NCI-H1105 treated with DMSO at 0.1 percent for 48 hours (cell line): Measurements from ENCODE around the gene CXXC5.

Experiments used
- DNase-seq: peaks from one replicate; lab custom pipeline; 2025; lab: John Stamatoyannopoulos, UW

The CXXC5 gene

DNA sequence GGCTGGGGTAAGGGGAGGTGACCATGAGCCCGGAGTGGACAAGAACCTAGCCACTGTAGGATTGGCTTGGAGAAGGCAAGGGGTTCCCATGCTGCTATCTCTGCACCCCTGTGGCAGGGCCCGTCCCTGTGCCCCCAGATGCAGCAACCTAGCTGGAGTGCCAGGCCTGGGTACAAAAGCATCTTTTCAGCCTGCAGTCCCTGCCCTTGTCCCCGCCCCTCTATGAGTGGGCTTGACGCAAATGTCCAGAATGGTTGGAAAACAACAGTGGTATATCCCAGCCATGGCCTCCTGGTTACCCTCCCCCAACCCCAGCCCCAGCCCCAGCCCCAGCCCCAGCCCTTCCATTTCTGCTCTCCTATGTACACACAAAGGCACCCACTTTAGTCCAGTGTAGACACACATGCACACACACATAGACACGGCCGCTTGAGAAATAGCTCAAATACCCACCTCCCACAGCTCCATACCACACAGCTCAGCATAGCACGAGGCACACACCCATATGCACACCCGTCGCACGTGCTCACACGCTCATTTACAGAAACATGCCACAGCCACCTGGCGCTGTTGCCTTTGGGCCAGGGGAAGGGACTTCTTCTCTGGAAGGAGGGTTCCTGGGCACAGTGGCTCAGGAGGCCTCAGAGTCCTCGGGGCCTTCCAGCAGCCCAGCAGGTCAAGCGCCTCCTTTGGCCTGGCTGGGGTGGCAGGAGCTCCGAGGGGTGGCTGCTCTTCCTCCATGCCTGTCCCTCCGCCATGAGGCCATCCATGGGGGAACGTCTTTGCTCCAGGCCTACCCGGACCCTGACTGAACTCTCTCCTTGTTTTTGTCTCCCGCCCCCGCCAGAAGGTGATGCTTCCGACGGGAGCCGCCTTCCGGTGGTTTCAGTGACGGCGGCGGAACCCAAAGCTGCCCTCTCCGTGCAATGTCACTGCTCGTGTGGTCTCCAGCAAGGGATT lies 34.1 kb downstream of the CXXC5 start:
- DNase-seq: no peak

DNA sequence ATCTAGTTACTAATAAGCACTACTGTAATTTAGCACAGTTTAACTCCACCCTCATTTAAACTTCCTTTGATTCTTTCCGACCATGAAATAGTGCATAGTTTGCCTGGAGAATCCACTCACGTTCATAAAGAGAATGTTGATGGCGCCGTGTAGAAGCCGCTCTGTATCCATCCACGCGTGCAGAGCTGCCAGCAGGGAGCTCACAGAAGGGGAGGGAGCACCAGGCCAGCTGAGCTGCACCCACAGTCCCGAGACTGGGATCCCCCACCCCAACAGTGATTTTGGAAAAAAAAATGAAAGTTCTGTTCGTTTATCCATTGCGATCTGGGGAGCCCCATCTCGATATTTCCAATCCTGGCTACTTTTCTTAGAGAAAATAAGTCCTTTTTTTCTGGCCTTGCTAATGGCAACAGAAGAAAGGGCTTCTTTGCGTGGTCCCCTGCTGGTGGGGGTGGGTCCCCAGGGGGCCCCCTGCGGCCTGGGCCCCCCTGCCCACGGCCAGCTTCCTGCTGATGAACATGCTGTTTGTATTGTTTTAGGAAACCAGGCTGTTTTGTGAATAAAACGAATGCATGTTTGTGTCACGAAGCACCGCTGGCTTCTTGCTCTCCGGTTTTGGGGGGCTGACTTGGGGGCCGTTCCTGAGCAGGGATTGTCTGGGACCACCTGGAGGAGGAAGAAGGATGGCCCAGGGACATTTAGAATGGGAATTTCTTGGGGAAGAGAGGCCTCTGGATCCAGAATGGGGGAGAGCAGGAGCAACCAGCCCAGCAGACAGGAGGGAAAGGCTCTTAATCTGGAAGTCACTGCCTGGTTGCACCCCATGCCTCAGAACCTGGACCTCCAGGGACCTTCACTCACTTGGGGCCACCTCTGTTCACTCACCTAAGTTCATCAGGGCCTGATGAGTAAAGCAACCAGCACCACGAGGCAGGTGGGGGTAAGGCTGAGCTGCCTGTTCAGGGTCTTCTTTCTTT lies 35.4 kb downstream of the CXXC5 start:
- no peak for DNase-seq

DNA sequence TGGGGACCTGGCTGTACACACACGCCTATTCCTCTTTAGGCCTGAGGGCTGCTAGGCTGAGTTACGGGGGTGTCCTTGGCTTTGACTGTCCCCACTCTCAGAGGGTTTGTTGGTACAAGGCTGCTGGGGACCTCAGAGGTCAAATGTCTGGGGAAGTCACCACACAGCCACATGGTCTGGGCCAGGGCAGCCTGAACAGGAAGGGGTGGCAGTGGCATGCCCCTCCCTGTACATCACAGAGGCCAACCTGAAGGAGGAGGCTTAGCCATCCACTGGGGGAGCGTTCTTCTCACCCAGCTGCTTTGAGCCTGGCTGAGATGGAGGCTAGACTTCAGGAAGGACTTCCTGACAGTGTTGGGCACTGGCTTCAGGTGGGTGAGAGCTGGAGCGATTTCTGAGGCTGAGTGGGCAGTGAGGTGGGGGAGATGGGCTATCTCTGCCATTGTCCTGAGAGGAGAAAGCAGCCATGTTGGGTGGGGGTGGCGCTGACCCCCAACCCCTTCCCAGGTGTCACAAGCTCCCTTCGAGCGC lies 36.3 kb downstream of the CXXC5 start:
- DNase-seq: no peak

DNA sequence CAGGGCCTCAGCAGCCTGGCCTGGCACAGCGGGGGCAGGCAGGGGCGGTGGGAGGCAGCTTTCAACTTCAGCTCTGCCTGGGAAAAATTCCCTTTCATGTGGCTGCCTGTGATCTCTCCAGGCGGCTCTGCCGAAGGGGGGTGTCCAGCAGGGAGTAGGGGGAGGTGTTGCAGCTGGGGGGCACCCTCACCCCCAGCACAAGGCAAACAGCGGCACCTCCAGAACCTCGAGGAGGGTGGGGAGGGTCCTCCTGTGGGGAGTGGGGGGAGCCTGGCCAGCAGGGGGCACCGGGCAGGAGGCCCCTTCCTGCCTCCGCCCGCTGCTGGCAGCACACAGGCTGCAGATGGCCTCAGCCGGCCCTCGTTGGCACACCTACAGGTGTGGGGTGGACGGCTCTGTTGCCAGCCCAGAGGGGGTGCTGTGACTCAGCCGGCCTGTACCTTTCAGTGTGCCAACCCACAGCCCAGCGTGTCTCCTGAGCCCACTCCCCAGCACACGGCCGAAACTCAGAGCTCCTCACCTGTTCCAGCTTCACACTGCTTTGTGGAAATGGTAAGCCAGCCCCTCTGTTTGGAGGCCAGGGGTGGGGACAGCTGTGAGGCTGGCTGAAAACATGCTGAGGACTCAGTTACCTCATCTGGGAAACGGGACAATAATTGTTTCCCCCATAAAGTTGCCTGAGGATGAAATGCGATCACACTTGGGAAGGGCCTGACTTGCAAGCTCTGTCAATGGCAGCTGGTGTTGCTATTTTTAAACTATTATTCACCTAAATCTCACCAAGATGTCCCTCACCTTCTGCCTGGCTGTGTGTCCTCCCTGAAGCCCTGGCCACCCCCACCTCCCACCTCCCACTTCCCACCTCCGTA lies 37.0 kb downstream of the CXXC5 start:
- no peak for DNase-seq

DNA sequence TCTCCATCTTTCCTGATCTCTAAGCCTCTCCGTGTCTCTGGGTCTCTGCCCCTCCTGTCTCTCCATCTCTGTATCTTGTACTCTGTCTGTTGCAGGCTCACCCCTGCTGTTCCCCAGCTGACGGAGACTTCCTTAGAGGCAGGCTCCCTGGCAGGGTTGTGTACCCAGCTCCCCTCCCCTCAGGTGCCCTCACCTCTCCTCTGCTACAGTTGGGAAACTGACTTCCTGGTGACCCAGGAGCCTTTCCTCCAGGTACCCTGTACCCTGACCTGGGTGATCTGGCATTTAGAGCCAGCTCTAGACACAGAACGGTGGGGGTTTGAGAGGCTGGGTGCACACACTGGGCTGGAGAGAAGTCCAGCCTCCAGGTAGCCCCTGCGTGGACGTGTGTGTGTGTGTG lies 37.7 kb downstream of the CXXC5 start:
- no peak for DNase-seq

DNA sequence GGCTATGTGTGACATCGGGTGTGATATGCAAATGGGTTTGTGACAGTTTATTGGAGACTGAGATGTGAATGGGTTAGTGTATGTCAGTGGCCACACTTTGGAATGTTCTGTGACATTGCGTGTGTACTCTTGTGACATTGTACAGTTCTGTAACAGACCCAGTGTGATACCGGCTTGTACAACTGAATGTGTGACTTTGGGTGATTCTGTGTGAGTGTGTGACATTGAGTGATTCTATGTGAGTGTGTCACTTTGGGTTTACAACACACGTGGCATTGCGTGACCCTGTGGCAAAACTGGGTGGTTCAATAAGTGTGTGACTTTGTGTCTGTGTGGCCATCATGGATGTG lies 38.2 kb downstream of the CXXC5 start:
- no peak for DNase-seq

DNA sequence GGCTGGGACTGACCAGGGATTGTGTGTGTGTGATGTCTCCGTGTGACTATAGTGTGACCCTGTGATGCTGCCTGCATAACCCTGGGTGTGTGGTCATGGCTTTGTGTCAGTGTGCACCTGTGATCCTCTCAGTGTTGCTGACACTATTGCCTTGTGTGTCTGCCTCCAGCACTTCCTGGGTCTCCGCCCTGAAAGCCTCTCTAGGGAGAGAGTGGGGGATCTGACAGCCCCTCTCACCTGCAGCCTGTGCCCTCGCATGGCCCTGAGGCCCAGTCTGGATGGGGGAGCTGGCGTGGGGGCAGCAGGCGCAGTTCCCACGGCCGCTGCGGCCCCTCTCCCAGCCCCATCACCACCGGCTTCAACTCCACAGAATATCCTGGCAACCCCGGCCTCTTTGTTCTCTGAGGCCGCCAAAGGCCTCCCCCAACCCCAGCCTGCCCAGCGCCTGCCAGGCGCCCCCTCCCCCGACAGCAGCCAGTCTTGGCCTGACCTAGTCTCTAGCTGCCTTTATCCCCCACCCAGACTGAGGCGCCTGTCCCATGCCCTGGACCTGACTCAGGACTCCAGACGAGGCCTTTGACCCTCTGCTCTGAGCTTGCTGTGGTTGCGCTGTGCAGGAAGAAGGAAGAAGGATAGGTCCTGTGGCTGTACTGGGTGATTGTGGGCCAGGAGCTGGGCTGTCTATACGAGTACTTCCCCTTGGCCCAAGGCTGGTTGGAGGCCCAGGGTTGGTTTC lies 38.7 kb downstream of the CXXC5 start:
- no peak for DNase-seq

DNA sequence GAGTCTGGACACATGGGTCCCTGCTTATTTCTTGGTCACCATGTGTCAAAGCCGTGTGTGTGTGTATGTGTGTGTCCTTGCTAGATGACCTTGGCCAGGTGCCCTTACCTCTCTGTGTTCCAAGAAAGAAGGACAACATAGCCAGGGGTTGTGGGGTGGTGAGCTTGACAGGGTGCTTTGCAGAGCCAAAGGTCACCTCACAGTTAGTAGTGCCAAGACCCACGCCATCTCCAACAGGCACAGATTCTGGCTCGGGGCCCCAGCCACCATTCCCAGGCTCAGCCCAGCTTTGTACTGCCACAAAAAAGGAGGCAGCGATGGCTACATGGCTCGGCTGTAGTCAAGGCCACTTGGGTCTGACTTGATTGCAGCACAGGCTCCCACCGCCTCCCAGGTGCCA lies 39.5 kb downstream of the CXXC5 start:
- no peak for DNase-seq

DNA sequence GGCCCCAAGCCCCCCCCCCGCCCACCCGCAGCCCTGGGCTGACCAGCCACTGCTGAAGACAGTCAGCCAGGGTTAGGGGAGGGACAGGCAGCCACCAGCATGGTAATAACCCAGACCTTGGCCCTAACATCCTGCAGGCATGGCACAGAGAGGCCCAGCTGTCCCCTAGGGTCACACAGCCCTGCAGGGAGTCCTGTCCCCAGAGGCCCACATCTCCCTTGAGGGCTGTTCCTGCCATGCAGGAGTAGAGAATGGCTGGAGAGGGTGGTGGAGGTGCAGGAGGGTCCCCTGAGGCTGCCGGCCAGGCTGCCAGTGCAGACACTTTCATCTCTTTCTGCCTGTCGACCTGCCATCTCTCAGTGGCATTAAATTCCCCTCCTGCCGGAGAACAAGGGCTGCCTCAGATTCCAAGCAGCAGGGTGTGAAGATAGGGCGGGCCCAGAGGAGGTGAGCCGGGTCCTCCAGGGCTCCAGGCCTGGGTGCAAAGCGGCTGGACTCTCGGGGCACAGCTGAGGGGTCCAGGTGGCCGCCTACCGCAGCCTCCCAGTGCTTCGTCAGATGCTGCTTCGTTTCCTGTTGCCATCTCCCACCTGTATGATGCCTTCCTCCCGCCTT lies 40.0 kb downstream of the CXXC5 start:
- DNase-seq: no peak

DNA sequence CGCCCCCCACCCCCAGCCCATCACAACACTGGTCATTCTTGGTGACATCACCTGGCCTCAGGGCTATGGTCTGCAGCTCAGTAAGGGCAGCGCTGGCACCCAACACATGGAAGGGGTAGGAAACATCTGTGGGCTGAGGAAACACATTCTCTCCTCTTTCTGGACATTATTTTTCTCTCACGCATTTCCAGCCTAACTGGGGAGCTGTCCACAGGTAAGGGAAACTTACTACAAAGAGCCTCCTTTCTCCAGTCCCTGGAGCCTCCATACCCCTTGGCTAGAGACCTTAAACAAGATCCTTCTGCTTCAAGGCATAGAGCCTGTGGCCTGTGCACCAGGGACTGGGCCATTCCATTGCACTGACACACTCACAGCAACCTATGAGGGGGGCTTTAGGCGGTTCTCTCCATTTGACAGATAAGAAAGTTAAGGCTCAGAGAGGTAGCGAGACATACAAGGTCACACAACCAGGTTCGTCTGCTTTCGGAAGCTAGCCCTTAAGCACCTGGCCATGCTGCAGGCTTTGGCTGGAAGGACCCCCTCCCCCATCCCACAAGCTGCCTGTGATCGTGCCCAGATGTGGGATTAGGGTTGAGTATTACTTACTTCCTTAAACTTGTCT lies 40.7 kb downstream of the CXXC5 start:
- no peak for DNase-seq

DNA sequence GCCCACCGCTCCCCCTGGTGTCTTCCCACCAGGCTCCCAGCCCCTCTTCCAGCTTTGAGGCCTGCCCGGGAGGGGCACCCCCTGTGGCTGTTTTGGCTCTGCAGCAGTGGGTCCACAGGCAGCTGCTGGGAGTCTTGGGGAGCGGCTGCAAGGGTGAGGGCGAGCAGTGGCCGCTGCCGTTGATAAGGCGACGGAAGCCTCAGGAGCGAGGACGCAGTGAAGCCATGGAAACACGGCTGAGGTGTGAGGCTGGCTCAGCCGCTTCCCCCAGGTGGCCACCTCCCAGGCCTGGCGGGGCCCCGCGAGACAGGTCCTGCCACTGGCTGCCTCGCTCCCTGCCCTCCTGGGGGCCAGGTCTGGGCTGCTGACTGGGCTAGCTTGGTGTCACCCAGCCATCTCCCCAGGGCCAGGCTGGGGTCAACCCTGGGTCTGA lies 41.5 kb downstream of the CXXC5 start:
- DNase-seq: no peak

DNA sequence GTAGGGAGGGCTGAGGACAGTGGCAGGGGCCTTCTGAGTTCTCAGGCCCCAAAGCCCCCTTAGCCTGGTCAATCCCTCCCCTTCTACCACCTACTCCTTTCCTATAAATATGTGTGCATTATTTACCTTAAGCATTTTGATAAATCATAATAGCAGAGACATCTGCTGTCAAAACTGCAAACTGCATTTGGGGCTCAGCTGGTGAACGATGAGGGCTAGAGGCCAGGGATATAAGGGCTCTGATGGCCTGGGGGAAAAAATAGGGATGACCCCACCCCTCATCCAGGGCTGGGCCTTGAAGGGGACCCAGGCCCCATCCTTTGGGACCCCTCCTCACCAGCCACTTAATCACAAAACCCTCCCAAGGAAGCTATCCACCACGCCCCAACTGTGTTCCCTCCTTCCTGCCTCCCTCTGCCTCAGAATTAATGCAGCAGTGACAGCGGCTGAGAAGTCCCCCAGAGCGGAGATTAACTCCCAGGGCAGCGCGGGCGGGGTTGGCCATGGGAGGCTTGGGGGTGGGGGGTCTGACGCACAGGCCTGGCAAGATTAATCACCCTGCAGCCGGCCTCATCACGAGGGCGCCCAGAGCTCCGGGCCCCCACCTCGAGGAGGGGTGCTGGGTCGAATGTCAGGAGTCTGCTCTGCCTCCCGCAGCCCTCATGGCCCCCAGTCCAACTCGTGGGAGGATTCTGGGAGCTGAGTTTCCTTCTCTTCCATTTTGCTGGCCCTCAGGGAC lies 42.1 kb downstream of the CXXC5 start:
- no peak for DNase-seq

DNA sequence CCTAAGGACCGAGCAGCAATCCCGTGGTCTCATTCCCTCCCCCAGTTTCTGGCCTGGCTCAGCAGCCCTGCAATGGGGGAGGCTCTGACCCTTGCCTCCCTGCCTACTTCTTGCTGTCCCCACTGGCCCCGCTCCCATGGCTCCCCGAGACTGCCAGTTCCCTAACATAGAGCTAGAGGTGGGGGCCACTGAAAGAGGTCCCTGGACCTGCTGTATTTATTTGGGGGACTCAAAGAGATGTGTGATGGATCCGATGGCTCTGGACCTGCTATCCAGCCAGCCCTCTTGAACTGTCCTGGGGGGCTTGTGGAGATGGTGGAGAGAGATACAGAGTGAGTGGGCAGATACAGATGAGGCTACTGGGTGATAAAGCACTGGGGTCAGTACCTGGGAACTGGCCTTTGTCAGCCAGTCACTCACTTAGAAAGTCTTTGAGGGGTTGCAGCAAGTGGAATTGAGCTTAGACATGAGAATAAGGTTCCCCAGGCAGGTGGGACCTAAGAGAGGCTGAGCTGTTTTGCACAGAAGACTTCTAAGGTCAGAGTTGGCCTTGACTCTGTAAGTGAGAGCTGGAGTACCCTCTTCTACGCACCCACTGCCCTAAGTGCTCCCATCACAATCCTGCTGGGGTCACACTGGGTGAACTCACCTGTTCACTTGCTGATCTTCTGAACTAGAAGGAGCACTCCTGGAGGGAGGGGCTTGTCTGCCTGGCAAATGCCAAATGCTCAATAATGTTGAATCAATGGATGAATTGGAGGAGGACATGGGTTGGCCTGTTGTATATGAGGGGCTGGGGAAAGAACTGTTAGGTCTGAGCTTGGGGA lies 42.9 kb downstream of the CXXC5 start:
- DNase-seq: no peak

DNA sequence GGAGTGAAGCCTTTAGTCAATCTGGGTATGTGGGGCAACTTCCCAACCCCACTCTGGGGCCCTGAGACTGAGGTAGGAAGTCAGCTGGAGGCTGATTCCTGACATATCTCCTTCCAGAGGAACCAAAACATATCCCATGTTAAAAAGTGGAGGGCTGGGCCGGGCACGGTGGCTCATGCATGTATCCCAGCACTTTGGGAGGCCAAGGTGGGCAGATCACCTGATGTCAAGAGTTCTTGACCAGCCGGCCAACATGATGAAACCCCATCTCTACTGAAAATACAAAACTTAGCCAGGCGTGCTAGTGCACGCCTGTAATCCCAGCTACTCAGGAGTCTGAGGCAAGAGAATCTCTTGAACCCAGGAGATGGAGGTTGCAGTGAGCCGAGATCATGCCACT lies 44.0 kb downstream of the CXXC5 start:
- DNase-seq: no peak

DNA sequence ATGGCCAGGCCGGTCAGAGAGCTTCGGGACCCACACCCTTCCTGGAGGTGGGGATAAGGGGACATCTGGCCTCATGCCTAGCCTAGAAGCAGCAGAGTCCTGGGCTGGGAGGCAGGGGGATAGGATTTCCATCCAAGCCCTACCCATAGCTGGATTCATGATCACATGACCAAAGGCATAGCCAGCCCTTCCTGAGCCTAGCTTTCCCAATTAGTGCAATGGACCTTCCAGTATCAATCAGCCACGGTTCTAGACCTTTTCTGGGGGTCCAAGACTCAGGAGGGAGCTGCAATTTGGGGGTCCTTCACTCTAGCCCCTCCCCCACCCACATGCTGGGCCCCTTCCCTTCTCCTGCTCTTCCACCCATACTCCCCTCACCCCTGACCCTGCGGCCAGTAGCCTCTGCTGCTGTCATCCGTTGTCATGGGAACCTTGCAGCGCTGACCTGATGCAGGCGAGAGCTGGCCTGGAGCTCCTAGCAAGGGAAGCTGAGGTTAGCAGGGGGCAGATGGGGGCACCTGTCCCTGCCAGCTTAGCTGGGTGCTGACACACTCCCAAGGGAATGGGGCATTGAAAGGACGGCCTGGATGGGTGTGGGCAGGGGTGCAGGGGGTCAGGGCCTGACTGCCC lies 44.6 kb downstream of the CXXC5 start:
- no peak for DNase-seq

DNA sequence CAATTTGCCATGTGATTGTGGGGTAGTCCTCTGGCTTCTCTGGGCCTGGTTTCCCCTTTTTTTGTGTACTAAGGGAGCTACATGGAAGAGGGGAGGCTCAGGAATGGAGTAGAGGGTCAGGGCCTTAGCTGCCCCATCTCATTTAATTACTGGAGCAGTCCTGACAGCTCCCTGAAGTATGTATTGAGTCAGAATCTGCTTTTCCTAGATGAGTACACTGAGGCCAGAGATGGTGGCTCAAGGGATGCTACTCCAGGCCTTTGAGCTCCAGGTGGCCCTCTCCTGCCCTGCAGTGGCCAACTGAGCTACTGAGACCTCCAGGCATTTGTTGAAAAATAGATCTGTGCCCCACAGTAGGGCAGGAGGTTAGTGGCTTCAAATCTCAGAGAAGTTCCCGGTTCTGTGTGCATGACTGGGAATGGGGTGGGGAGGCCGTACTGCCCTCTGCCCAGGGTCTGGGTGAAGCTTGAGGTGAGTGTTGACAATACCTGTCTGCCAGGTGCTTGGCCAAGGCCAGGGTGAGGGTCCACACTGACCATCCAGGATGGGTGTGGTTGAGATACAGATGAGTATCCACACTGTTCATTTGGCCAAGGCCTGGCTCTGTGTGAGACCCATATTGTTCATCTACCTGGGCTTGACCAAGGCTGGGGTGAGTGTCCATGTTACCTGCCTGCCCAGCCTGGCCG lies 45.7 kb downstream of the CXXC5 start:
- DNase-seq: no peak

DNA sequence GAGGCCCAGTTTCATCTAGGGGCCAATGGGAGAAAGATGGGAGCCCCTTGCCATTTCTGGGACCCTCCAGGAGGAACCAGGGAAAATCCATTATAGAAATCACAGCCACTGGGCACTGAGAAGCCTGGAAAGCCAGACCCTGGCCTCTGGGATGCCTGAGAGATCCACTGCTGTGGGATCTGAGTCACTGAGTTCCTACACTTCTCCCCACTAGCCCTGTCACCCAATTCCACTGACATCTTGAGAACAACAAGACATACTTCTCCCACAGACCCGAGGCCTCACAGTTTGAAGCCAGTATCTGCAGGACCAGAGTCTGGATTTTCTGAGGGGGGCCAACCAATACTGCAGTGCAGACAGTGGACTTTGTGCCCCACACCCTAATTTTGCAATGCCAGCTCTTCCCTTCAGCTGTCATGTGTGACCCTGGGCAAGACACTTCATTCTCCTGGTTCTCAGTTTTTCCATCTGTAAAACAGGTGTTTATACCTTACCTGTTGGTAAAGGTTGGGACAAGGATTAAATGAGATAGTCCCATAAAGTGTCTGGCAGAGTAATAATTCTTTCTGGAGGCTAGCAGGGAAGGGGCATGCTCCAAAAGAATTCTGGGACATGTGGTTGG lies 46.5 kb downstream of the CXXC5 start:
- DNase-seq: no peak
